ENCODE results near the gene CYP46A1.

The CYP46A1 gene

DNA sequence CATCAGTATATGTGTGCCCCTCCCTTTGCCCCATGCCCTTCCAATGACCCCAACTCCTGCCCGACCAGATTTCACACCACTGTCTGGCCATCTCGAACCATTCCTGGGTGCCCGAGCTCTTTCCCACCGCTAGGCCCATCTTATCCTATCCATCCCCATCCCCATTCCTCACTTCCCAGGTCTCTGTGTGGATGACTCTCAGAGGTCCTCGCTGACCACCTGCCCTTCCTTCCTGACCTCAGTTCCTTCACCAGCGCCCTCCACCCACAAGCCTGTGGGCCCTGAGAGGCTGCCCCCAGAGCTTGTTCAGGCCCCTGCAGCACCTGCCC lies 49.1 kb downstream of the CYP46A1 start:
- no peak for DNase-seq

DNA sequence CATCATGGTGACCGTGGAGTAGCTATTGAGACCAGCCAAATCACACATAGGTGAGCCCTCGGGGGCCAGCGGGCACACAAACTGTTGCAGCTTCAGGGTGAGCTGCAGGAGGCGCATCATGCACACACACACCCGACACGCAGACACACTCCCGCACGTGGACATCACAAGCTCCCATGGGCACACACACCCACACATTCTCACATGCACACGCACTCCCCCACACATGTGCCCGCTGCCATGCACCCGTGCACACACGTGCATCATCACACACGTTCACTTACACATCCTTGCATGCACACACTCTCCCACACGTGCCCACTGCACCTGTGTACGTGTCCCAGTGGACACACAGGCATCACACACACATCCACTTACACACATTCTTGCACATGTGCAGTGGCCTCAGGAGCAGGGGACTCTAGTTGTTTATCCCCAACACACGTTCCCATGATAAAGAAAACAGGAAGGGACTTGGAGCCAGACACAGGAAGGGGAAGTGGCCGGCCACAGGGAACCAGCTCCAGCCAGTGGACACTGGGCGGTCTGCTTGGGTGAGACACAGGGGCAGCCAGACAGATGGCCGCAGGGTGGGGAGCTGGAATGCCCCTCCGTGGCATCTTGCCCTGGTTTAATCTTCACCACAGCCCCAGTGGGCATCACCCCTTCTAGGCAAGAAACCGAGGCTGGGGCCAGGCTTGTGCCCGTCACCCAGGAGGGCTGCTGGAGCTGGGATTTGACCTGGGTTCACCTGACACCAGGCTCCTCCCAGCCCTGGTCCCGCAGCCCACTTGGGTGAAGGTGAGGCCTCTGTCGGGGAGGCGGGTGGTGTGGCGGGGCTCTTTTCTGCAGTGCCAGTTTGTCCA lies 49.7 kb downstream of the CYP46A1 start:
- DNase-seq: no peak

DNA sequence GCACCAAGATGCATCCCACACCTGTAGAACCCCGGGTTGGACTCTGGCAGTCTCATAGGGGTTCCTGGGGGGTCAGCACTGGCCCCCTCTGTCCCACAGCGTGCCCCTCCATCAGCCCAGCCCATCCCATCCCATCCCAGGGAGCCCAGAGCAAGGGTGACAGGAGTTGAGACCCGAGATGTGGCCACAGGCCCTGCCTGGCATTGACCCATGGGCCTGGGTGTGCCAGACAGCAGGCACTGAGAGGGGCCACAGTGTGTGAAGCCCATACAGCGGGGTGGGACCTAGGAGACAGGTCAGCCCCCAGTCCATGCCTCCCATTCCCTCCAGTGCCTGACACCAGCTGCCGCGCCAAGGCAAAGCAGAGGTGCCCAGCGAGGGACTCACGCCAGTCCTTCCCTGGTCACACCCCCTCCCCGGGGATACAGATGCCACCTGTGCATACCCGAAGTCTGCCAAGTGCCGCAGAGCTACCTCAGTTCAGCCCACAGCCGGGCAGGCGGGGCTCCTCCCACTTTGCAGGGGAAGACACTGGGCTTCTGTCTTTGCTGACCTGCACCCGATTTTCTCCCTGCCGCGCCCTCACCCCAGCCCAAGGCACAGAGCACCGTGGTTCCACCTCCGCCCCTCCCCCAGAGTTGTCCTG lies 50.4 kb downstream of the CYP46A1 start:
- no peak for DNase-seq

DNA sequence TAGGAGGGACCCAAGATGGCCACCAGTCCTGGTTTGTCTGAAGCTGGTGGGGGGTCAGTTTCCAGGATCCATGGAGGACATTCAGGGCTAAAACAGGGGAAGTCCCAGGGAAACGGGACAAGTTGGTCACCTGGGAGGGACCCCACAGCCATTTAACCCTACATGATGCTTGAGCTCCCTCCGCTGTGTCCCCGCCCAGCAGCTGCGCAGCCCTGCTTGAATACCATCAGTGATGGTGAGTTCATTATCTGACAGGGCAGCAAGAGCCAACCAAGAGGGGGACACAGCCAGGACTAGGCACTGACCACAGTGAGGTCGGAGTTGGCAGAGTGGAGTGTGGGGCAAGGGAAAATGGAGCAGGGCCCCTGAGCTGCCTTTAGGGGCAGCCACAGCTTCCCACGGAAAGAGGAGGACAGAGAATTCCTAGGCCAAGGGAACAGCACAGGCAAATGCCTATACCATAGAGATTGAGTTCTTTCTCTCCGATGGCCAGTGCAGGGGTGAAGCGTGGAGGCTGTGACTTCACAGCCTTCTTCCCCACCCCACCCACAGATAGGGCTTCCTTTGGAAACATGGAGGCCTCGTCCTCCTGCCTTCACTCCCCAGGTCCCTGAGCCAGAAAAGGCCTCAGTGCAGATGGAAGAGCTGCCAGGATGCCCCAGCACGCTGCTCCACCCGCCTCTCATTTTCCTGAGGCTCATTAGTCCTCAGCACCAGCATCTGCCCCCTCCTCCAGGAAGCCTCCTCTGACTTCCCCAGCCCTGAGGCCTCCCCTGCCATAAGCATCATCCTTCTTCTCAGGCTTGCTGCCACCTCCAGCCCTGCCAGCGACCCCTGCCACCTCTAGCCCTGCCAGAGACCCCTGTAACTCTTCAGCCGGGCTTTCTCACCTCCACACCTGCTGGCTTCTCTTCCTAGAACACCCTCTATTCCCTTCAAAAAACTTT lies 51.4 kb downstream of the CYP46A1 start:
- no peak for DNase-seq

DNA sequence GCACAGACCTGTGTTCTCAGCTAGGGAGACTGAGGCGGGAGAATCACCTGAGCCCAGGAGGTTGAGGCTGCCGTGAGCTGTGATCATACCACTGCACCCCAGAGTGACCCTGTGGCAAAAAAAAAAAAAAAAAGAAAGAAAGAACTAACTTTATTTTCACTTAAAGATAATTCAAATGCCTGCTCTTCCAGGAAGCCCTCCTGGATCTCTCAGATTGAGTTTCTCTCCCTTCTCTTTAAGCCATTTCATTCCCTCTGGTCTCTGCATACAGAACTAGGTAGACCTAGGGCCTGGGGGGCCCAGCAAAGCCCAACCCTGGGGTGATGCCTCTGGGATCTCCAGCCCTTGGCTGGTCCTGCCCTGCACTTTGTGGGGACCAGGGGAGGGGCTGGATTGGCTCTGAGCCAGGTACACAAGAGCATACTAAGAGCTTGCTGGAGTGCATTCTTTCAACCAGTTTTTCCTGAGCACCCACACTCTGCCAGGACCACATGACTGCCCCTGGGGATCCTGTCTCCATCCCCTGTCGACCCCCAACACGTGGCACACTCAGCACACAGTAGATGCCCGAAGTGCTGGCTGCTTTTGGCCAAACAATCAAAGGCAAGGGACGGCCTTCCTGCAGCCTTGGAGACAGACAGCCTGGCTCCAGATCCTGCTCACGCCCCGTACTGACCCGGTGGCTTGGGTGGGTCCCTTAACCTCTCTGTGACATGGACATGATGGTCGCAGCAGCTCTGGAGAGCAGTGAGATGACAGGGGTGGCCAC lies 52.7 kb downstream of the CYP46A1 start:
- no peak for DNase-seq

DNA sequence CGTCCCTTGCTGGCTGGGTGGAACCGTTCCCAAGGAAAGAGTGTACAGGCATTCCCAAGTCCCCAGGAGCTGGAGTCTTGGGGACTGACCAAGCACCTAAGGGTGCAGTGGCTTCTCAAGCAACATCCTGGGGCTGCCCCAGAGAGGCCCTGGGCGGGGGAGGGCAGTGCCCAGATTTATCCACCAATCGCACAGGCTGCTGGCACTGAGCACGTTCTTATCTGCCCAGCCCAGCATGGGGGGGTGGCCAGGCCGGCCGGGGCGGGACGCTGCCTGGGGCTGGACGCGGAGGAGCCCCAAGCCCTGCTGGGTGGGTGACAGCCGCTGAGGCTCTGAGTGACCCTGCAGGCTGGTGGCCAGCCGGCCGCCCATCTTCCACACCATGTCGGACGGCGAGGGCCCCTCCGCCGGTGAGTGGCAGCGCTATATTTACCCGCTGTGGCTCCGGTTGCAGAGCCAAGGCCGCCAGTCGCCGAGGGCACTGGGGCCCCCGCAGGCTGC lies 53.4 kb downstream of the CYP46A1 start:
- no peak for DNase-seq

DNA sequence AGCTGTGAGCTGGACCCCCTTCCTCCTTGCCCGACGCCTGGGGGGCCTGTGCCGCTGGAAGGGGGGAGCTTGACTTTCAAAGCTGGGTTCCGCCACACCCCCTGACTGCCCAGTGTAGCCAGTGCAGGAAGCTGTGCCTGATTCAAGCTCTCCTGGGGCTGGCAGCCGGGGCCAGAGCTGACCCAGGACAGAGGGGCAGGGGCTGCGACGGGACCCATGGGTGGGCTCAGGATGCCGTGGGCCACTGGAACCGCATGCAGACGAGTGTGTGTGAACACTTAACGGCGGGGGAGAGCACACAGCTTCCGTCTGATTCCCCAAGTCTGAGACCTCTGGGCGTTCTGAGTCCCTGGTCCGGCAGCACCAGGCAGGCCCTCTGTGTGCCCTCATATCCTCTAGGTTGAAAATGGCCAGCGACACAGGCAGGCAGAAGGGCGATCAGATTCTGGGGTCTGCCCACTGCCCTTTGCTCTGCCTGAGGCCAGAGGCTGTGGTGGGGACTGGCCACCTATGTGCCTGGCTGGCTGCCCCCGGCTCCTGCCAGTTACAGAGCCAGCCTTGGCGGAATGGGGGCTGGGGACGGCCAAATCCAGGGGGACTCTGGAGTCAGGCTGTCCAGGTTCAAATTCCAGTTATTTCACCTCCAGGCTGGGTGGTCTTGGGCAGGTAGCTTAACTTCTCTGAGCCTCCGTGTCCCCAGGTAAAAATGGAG lies 54.0 kb downstream of the CYP46A1 start:
- no peak for DNase-seq

DNA sequence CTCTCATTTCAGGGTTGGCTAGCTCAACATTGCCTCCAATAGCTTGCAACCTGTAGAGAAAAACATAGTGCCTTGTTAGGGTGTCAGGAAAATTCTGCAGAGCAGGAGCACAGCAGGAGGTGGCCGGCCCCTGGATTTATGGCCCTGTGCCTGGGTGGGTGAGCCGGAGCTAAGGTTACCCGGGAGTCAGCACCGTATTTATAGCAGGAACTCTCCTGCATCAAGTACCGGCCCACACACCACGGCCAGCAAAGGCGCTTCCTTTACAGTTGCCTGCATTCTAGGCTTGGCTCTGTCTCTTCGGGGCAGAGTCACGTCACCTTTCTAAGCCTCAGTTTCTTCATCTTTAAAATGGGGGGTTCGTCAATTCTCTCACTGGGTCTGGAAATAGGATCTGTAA lies 56.3 kb downstream of the CYP46A1 start:
- no peak for DNase-seq

DNA sequence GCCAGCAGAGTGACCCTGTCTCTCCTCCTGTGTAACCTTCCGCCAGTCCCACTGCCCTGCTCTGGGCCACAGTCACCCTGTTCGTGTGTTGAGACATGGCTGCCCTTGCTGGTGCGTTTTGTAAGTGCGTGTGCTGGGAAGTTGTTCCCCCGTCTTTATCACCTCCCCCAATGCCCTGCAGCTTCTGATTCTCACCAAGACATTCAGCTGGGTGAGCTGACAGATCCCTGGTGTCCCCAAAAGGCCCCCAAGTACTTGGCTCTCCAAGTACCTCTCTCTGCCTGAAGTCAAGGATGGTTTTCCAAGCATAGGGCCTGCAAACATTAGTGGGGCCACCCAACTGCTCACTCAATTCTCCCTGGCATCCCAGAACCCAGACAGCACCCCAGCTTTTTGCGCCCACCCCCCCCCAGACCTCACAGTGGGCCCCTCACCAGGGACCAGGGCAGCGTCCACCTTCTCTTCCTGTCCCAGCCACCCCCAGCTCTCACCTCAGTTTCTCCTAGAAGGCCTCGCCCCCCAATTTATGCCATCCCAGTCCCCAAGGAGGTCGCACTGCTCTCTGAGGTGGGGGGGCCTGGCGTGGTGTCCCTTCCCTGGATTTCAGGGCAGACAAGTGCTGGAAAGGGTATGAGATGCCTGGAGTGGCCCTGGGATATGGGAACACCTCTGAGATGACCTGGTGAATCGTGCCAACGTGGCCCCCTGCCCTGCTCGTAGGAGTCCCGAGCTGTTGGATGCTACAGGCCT lies 57.3 kb downstream of the CYP46A1 start:
- no peak for DNase-seq

DNA sequence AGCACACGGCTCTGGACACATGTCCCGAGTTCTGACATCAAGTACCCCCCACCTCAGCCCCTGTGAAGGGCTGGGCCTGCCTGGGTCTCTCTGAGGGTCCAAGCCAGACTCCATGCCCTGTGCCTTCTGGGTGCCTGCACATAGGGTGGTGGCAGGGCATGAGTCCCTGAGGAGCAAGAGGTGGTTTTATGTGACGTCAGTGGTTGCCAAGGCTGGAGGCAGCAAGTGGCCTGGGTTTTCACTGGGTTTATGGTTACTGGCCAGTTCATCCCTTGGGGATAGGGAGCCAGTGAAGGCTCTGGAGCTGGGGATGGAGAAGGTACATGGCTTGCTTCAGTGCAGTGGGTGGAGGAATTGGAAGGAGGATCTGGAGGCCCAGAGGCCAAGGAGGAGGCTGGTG lies 58.0 kb downstream of the CYP46A1 start:
- DNase-seq: no peak

DNA sequence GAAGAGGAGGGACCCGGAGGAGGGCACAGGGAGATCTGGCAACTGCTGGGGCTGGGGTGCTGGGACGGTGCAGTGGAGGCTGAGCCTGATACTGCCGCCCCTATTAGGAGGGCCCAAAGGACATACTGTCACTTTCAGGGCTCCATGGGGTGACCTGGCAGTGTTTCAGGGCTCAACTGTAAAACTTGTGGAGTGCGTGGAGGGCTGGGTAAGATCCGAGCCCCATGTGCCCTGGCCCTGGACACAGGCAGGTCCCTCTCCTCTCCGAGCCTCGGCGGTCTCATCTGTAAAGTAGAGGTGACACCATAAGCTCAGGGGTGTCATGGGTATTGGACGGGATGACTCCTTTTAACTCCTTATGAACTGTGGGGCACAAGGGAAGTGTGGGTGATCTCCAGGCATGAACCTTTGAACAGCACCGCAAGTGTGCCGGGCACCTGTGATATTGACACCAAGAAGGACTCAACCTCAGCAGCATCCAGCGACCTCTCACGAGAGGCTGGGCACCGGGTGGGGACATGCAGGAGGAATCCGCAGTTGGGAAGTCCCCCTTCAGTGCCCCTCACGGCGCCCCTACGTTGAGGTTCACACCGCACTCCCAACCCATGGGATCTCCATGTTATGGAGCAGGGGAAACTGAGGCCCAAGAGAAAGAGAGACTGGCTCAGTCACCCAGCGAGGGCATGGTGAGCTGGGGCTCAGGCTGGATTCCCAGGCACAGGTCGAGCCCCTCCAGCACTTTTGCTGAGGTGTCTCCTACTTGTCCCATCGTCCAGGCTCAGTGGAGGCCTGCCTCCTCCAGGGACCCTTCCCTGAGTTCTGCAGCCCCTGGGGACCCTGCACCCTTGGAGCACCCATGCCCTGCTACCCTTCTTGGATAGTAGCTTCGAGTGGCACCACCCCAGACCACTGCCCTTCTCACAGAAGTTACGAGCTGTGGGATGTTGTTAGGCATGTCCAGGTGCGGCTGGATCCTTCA lies 58.7 kb downstream of the CYP46A1 start:
- no peak for DNase-seq

DNA sequence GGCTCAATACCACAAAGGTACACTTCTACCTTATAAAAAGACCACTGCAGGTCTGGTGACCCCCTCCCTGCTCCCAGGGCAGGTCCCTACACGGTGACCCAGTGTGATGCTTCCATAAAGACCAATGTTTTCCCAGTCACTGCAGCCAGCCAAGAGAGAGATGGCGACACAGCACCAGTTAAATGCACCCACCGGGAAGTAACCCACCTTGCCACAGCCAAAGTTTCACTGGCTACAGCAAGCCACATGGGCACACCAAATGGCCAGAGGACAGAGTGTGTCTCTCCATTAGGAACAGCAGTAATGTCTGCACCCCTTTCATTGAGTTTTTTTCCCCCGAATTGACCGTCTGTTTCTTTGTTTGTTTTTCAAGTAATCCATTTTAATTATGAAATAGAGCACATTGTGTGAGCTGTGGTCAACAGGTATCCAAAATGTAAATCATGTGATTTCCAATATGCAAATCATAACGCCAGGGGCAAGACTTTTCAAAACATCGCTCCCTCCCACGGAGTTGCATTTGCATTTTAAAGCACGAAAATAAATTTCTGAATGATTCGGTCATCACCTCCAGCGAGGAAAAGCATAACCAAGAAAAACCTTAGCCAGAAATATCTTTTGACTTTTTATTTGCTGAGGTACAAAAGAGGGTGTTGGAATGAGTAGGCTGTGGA lies 60.2 kb downstream of the CYP46A1 start:
- no peak for DNase-seq

DNA sequence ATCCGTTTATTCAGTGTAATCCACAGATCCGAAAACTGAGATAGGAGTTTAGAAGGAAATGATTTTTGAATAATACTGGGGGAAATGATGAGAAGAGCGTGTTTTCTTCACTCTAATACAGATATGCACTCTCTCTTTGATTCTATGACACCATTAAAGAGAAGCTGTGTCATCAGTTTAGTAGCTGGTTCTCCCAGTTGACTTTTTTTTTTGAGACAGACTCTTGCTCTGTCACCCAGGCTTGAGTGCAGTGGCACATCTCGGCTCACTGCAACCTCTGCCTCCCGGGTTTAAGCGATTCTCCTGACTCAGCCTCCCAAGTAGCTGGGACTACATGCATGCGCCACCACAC lies 60.8 kb downstream of the CYP46A1 start:
- DNase-seq: no peak

DNA sequence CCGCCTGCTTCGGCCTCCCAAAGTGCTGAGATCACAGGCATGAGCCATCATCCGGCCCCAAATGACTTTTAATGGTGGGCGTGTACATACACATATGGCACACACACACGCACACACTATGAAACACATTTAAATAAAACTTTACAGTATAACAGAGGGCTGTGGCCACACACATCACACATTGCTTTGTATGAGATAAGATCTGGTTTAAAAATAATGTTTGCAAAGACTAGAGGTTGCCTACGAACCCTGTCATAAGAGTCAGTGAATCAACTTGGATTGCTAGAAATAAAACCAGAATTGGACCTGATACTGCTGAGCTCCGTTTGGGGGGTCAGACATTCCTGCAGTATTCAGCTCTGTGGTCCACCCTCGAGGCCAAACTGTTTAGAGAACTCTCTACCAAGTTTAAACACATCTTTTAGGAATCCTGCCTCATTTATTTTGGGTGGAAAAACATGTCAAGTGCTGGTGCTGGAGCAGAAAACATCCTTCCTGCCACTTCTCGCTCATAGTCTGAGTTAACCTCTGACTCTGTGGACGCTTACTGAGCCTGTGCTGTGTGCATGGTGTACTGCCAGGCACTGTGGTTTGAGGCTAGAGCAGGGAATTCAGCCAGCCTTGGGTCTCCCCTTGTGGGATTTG lies 61.3 kb downstream of the CYP46A1 start:
- DNase-seq: no peak

DNA sequence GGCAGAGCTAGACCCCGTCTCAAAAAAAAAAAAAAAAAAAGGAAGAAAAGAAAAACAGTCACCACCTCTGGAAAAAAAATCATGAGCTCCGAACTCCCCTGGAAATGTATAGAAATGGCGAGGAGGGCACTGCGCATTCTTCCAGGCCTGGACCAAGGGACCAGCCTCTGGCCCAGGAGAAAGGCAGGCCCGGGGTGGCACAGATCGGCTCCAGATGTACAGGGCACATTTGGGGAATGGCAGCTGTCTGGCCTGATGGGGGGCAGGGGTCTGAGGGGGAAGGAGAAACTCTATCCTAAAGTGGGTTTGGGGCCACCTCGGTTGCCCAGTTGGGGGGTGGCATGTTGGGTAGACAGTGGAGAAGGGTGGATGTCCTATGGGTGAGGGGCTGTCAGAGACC lies 63.1 kb downstream of the CYP46A1 start:
- DNase-seq: no peak

DNA sequence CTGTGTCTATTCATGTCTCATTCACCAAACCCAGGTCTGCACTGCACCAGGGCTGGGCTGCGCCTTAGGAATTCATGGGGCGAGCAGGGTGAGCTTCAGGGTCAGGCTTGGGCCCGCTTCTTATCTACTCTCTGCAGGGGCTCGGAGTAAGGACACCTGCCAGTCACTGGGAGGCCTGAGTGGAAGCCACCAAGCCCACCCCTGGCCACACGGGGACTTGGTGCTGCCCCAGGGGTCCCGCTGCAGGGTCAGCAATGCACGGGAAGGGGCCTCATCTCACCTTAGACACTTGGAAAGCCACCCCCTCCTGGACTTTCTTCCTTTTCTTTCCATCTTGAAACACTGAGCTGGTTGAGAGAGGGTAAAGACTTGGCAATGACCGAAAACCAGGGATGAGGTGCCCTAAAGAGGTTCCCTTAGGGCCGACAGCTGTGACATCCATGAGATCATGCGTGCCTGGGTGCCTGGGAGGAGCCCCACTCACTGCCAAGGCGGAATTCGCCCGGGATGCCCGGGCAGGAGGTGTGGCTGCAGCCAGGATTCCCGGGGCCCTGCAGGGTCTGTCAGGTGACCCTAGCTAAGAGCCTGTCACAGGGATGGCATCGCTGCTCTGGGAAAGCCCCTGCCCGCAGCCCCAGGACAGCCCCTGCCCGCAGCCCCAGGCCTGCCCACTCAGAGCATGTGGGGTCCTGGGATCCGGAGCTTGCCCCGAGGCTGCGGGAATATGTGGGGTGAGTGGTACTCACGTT lies 63.7 kb downstream of the CYP46A1 start:
- no peak for DNase-seq

DNA sequence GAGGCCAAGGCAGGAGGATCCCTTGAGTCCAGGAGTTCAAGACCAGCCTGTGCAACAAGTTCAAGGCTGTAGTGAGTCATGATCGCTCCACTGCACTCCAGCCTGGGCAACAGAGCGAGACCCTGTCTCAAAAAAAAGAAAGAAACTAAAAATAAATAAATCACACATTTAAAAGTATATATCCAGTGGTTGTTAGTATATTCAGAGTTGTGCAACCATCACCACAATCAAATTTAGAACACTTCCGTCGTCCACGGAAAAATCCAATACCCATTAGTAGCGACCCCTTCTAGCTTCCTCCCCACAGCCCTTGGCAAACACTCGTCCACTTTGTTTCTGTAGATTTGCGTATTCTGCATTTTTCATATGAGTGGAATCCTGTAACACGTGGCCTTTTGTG lies 64.4 kb downstream of the CYP46A1 start:
- no peak for DNase-seq

DNA sequence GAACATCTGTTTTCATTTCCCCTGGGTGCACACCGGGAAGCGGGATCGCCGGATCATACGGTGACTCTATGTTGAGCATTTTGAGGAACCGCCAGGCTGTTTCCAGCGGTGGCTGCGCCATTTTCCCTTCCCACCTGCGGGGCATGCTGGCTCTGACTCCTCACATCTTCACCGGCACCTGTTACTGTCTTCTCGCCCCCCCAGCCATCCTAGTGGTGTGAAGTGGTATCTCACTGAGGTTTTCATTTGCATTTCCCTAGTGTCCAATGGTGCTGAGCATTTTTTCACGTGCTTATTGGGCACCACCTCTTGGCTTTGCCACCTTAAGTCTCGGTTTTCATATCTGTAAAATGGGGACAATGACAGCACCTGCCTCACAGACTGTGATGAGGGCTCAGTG lies 65.0 kb downstream of the CYP46A1 start:
- no peak for DNase-seq
